Endothelial cell of umbilical vein (primary cell): ENCODE data around the gene CENPN. TPM values are rescaled to one million over a fixed set of nuclear protein-coding genes. Genes with fewer than 3 reads are reported as not detected.

Experiments used
- BruUV-seq: library from RNA; stranded (reverse); fragments of 400-500 nt; replicated peaks from 2 replicates; lab custom pipeline; 2021; lab: Mats Ljungman, UMichigan
- CTCF ChIA-PET: fragments of 300-600, 350-600 bp; sonication (Branson Sonifier 250); formaldehyde crosslinking; loops from one replicate; lab custom pipeline; 2021; ENCODE audit warnings: antibody characterized with exemption, inconsistent platforms; lab: Charles Lee
- POLR2A ChIA-PET: fragments of 300-600, 350-600 bp; sonication (Branson Sonifier 250); formaldehyde crosslinking; loops from one replicate; lab custom pipeline; 2021; ENCODE audit warnings: antibody characterized with exemption, inconsistent platforms; lab: Charles Lee
- DNase-seq: peaks from one replicate; pipeline ENCODE4 v3.0.0-alpha.2; 2011; ENCODE audit warnings: low read depth, low spot score
- FAIRE-seq: peaks from 2 replicates; lab custom pipeline; 2011; peaks lifted over from hg19 to GRCh38; lab: Jason Lieb, UNC
- H2AFZ ChIP-seq: 2 replicates; pipeline ENCODE4 v1.6.0; 2012; ENCODE audit warnings: low read depth, low read length, control low read depth, inconsistent platforms
- H3K27ac ChIP-seq: 2 replicates; pipeline ENCODE4 v1.5.1; 2011; ENCODE audit warnings: low read depth, mild to moderate bottlenecking, control low read depth, low read length, moderate library complexity; ENCODE audit not compliant: insufficient read depth
- H3K27me3 ChIP-seq, 2 experiments: 2 replicates each; pipeline versions ENCODE4 v1.6.0 to v1.6.1; 2011; ENCODE audit warnings: low read length in 2 of 2, mixed read lengths in 1 of 2; ENCODE audit not compliant: control insufficient read depth in 2 of 2, insufficient read depth in 2 of 2
- H3K36me3 ChIP-seq, 2 experiments: 2 replicates in 1 of 2; 3 replicates in 1 of 2; pipeline ENCODE4 v1.5.1; 2011; ENCODE audit warnings: low read length in 2 of 2, mild to moderate bottlenecking in 1 of 2, moderate library complexity in 1 of 2; ENCODE audit not compliant: control insufficient read depth in 2 of 2, insufficient read depth in 2 of 2; ENCODE audit errors: extremely low read depth in 1 of 2
- H3K4me1 ChIP-seq: 3 replicates; pipeline ENCODE4 v1.5.1; 2011; ENCODE audit warnings: mild to moderate bottlenecking, low read length; ENCODE audit not compliant: control insufficient read depth, insufficient read depth; ENCODE audit errors: extremely low read depth
- H3K4me2 ChIP-seq: 2 replicates; pipeline ENCODE4 v1.6.1; 2011; ENCODE audit warnings: low read length, control low read depth, mixed read lengths; ENCODE audit not compliant: insufficient read depth
- H3K4me3 ChIP-seq, 3 experiments: fragments of 200-600 bp in 1 of 3; sonication (generic), shearing (Covaris generic) in 1 of 3; replicated peaks in 1 of 3; 2 replicates each; pipeline ENCODE4 v1.5.1; 2011 to 2016; ENCODE audit warnings: control low read depth in 3 of 3, low read length in 3 of 3, mild to moderate bottlenecking in 2 of 3, inconsistent platforms in 1 of 3, low read depth in 1 of 3, moderate library complexity in 1 of 3; ENCODE audit not compliant: insufficient read depth in 1 of 3
- H3K79me2 ChIP-seq: 2 replicates; pipeline ENCODE4 v1.6.0; 2012; ENCODE audit warnings: low read length, inconsistent platforms; ENCODE audit not compliant: control insufficient read depth, insufficient read depth
- H3K9ac ChIP-seq: replicated peaks from 2 replicates; pipeline ENCODE3; 2011; ENCODE audit warnings: low read length, control low read depth; ENCODE audit not compliant: insufficient read depth; ENCODE audit errors: extremely low read depth
- H3K9me1 ChIP-seq: replicated peaks from 3 replicates; pipeline ENCODE4 v1.6.0; 2011; ENCODE audit warnings: mild to moderate bottlenecking, low read length; ENCODE audit not compliant: control insufficient read depth, insufficient read depth; ENCODE audit errors: extremely low read depth
- H3K9me3 ChIP-seq: replicated peaks from 2 replicates; pipeline ENCODE4 v1.5.1; 2012; ENCODE audit warnings: low read length, inconsistent platforms; ENCODE audit not compliant: control insufficient read depth, insufficient read depth
- H4K20me1 ChIP-seq: replicated peaks from 2 replicates; pipeline ENCODE3; 2011; ENCODE audit warnings: mild to moderate bottlenecking, low read length; ENCODE audit not compliant: control insufficient read depth, insufficient read depth; ENCODE audit errors: extremely low read depth
- EZH2 ChIP-seq: IDR thresholded peaks from 2 replicates; pipeline ENCODE4 v1.6.1; 2012; ENCODE audit warnings: borderline replicate concordance, low read depth, mild to moderate bottlenecking, moderate library complexity, low read length, inconsistent platforms; ENCODE audit not compliant: severe bottlenecking
- FOS ChIP-seq: IDR thresholded peaks from 2 replicates; pipeline ENCODE4 v1.6.1; 2011; ENCODE audit warnings: mild to moderate bottlenecking, low read length, moderate library complexity, borderline replicate concordance; ENCODE audit not compliant: insufficient read depth
- GATA2 ChIP-seq: IDR thresholded peaks from 2 replicates; pipeline ENCODE4 v1.7.0; 2011; ENCODE audit warnings: low read depth, mild to moderate bottlenecking, moderate library complexity, mixed read lengths, low read length; ENCODE audit not compliant: insufficient read length, insufficient read depth
- JUN ChIP-seq: IDR thresholded peaks from 2 replicates; pipeline ENCODE4 v1.6.1; 2011; ENCODE audit warnings: borderline replicate concordance, low read depth; ENCODE audit not compliant: insufficient read length, insufficient read depth
- MYC ChIP-seq: IDR thresholded peaks from one replicate; pipeline ENCODE4 v1.6.1; 2011; ENCODE audit warnings: mild to moderate bottlenecking, low read depth, low read length
- POLR2A ChIP-seq: IDR thresholded peaks from 2 replicates; pipeline ENCODE4 v1.6.1; 2012; ENCODE audit warnings: low read depth, mild to moderate bottlenecking, control low read depth, low read length
- POLR2AphosphoS5 ChIP-seq: IDR thresholded peaks from 2 replicates; pipeline ENCODE4 v1.6.1; 2012; ENCODE audit warnings: low read depth, mild to moderate bottlenecking, control low read depth, low read length, moderate library complexity; ENCODE audit not compliant: insufficient read depth
- dilution Hi-C: fragments of 300-500 bp; cut with MboI; formaldehyde crosslinking; loops from one replicate; pipeline ENCODE4 v1.15.0; 2019; ENCODE audit warnings: low sequenced_read_pairs; ENCODE audit not compliant: extremely low pct_ligation_motif_present
- intact Hi-C: fragments of 100-400 bp; cut with micrococcal nuclease; formaldehyde crosslinking; loops from one replicate; pipeline ENCODE4 v1.10.0; 2022
- polyA plus RNA-seq, 4 experiments: library from polyadenylated mRNA; depleted of rRNA in 3 of 4; stranded (reverse) in 3 of 4; unstranded in 1 of 4; fragments of >200 nt; gene quantifications; 2 replicates each; pipeline versions ENCODE4 v1.2.1 to v1.2.3, GENCODE V29; 2011 to 2012; ENCODE audit warnings: missing spikeins in 1 of 4
- total RNA-seq: library from RNA; stranded (reverse); gene quantifications from 2 replicates; pipeline ENCODE4 v1.2.3, GENCODE V29; 2021
- TF ChIP-seq, protein P1 (sequence below), 2 donors: IDR thresholded peaks; 1 replicate in 1 of 2; 2 replicates in 1 of 2; pipeline ENCODE4 v1.5.1; 2011; ENCODE audit warnings: low read length in 2 of 2, mild to moderate bottlenecking in 2 of 2, moderate library complexity in 2 of 2, control low read depth in 1 of 2, inconsistent platforms in 1 of 2, low read depth in 1 of 2; ENCODE audit not compliant: insufficient read depth in 1 of 2; ENCODE audit errors: extremely low read depth in 1 of 2
- TF ChIP-seq, protein P2 (sequence below): IDR thresholded peaks from 2 replicates; pipeline ENCODE4 v1.6.1; 2011; ENCODE audit not compliant: insufficient read depth, insufficient read length

CENPN gene
- total and polyA plus RNA-seq, 2 donors (not counting 3 experiments of a cell fraction or from before 2014, with no cell fraction given), result 17.6 to 52.4 TPM

DNA sequence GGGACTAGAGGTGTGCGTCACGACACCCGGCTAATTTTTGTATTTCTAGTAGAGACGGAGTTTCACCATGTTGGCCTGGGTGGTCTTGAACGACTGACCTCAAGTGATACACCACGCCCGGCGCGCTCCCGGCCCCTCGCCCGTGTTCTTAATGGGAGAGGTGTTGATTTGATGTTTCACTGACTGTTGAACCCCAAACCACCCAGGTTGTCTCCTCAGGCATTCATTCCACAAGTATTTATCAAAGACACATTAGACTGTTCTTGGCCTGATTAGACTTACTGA, 1.4 kb downstream of the CENPN start:
- BruUV-seq, result no TSS peak
- intact Hi-C loops, result no loop called here
- Histone ChIP-seq H3K9me3 (no peaks in the 10 kb centered on the region), H3K9me1 (no peaks in the 10 kb centered on the region), H2AFZ (no peak overlapping the region), H3K9ac (no peak overlapping the region), H3K79me2 (peaks cover 75% of the 10 kb centered on the region), H3K36me3 (peaks cover 0 to 4% of the 10 kb centered on the region in 2 experiments), H3K4me2 (peak overlapping the region; percentile 66), H3K27me3 (no peaks in the 10 kb centered on the region), H4K20me1 (no peaks in the 10 kb centered on the region), H3K27ac (no peak overlapping the region), H3K4me1 (peaks cover 19% of the 10 kb centered on the region), H3K4me3 (peak overlapping the region in 1 of 3 experiments; percentile 83)
- FAIRE-seq (peak; percentile 24), DNase-seq (no peak)
- no peak for TF ChIP-seq POLR2AphosphoS5
- no peak for TF ChIP-seq JUN
- no peak for TF ChIP-seq MYC
- TF ChIP-seq POLR2A, result no peak
- TF ChIP-seq FOS, result no peak
- TF ChIP-seq EZH2, result no peak
- TF ChIP-seq, protein P1, sequence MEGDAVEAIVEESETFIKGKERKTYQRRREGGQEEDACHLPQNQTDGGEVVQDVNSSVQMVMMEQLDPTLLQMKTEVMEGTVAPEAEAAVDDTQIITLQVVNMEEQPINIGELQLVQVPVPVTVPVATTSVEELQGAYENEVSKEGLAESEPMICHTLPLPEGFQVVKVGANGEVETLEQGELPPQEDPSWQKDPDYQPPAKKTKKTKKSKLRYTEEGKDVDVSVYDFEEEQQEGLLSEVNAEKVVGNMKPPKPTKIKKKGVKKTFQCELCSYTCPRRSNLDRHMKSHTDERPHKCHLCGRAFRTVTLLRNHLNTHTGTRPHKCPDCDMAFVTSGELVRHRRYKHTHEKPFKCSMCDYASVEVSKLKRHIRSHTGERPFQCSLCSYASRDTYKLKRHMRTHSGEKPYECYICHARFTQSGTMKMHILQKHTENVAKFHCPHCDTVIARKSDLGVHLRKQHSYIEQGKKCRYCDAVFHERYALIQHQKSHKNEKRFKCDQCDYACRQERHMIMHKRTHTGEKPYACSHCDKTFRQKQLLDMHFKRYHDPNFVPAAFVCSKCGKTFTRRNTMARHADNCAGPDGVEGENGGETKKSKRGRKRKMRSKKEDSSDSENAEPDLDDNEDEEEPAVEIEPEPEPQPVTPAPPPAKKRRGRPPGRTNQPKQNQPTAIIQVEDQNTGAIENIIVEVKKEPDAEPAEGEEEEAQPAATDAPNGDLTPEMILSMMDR (IDR thresholded peaks at IDR 0.05; ENCODE audit: extremely low read depth in 1 of 2, insufficient read depth in 1 of 2, low read depth in 1 of 2, low read length in 2 of 2), result no peak
- TF ChIP-seq, protein P2, sequence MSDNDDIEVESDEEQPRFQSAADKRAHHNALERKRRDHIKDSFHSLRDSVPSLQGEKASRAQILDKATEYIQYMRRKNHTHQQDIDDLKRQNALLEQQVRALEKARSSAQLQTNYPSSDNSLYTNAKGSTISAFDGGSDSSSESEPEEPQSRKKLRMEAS, result no peak
- no peak for TF ChIP-seq GATA2
- ChIA-PET CTCF (interaction anchor here (1.1 to 2.4 kb wide), 3 partner anchors 10 to 33 kb away, joined by 3 to 7 read pairs (median 7); partner anchors contain the start of gene ATMIN), POLR2A (no interaction called here)
- dilution Hi-C loops, result no loop called here
